Measurements from ENCODE around the gene CCNI2.

GRCh38 chr5:132770476-132771159 is 23.4 kb downstream of the CCNI2 start:
- no peak for TF ChIP-seq CTCF (conservative IDR thresholded peaks at IDR 0.05; ENCODE audit: low read depth, low read length)
- no peak for TF ChIP-seq EZH2 (IDR thresholded peaks at IDR 0.05; ENCODE audit: borderline replicate concordance, low read depth, low read length, poor library complexity, severe bottlenecking)
